Measurements from ENCODE around the gene TEAD3.
"Not testable (repeated sequence)": the region's sequence is repeated elsewhere in the genome, so short reads cannot be mapped to it uniquely, and the experiment has no call there.

The TEAD3 gene

DNA sequence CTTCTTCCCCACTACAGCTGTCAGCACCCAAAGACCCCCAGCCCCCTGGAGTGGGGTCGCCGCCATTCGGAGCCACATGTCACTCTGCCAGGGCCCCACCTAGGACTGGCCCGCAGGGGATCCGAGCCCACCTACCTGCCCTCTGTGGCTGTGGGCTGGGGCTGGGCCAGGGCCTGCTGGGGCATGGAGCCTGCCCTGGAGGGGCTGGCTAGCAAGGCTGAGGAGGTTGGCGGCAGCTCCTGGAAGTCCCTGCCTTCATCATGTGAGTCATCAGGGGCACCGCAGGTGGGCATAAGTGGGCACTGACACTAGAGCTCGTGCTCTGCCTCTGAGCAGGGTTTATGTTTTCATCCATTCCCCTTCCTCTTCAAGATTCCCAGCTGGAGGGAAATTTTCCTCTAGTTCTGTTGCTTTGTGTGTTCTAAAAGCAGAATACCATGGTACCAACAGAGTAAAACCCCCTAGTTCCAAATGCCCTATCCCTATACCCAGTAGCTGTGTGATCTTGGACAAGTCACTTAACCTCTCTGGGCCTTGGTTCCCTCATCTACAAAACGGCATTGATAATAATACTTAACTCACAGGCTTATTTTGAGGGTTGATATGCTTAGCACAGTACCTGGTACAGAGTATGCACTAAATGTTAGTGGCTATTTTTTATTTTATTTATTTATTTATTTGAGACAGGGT lies 53.4 kb downstream of the TEAD3 start:
- DNase-seq, result no peak

DNA sequence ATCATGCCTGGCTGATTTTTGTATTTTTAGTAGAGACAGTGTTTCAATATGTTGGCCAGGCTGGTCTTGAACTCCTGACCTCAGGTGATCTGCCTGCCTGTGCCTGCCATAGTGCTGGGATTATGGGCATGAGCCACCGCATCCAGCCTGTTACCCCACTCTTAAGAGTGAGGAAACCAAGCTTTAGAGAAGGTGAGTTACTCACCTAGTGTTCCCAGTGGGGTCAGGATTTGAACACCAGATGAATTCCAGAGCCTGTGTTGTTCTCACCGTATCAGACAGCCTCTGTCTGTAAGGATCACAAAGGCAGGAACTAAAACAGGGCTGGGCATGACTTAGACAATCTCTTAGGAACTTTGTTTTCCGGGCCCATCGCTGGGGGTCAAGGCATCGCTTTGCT lies 54.2 kb downstream of the TEAD3 start:
- no peak for DNase-seq

DNA sequence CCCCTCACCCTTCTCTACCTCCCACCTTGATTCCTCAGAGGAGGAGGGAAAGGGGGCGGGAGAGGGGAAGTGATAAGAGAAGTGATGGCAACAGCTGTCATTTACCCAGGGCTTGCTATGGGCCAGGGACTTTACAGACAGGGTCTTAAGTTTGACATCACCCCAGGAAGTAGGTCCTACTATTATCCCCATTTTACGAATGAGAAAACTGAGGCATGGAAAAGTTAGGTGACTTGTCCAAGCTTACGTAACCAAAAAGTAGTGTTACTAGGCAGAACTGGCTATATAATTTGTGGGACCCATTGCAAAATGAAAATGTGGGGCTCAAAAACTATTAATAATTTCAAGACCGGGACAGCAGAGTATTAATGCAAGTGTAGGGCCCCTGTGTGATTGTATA lies 55.2 kb downstream of the TEAD3 start:
- DNase-seq, result no peak

DNA sequence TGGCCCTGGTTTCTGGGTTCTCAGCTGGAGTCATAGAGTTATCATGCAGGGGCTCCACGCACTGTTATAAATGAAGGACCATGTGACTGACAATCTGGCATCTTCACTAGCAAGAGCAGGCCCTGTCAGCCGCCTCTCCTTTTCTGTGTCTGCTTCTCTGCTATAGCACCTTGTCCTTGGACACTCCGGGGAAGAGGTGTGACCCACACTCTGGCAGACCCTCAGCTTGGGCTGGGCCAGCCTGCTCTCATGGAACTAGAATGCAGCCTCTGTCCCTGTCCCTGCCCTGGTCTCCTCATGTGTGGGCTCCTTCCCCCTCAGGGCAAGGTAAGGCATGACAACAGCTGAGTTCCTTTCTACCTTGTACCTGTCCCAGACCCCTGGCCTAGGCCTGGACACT lies 55.7 kb downstream of the TEAD3 start:
- DNase-seq, result no peak

DNA sequence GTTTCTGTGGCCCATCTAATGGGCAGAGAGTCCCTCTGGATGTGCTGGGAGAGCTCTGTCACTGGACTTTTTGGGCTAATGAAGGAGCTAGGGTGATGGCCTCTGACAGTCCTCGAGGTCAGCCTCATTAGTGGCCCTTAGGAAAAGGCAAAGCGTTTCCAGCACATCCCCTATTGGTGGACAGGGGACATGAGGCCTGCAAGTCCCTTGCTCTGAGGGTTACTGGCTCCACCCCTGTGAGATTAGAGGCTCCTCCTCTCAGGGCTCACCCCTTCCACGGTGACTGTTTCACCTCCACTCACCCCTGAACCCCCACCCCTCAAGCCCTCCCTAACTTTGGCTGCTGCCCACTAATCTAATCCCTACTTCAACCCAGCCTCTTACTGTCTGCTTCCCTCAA lies 57.6 kb downstream of the TEAD3 start:
- no peak for DNase-seq

DNA sequence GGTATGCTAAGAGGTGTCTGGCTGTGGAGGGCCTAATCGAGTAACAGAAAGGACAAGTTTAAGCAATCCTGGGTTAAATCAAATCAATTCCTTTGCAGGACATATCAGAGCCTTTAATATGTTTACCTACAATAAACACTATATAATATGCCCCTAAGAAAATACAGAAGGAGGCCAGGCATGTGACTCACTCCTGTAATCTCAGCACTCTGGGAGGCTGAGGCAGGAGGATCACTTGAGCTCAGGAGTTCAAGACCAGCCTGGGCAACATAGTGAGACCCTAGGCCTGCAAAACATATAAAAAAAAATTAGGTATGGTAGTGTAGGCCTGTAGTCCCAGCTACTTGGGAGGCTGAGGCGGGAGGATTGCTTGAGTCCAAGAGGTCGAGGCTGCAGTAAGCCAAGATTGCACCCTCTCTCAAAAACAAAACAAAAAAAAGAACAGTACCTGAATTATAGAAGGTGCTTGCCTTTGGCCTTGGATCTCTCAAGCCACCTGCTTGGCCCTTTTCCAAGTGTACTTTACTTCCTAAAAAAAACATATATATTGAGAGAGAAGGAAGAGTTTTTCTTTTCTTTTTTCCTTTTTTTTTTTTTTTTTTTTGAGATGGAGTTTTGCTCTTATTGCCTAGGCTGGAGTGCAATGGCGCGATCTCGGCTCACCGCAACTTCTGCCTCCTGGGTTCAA lies 58.4 kb downstream of the TEAD3 start:
- DNase-seq, result not testable (repeated sequence)

DNA sequence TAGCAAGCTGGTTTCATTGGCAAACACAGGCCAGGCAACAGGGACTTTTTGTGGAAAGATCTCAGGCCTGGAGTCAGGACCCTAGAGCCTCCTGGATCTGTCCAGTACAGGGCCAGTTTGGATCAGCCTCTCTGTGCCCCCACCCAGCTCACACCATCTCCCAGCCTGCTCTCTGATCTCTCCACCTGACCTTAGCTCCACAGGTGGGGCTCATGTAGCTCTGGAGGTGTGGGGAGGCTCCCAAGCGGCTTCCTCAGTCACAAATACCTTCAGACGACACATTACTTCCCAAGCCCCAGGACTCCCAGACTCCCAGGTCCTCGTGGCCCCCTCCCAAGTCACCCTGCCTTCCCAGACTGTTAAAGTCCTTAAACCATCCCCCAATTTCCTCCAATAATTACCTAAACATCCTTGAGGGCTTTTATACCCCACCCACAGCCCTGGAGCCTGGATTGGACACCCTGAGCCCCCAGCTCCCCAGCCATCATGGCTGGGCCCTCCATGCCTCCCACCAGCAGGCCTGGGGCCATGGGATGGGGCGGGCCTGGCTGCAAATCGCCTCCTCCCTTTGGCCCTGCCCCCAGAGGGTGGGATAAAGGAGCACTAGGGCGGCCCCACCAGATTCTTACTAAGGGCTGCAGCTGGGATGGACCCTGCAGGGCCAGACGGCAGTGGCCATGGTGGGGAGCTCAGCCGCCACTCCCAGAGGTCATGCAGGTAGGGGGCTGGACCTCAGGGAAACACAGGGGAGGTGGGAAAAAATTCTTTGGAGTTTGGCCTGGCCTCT lies 60.6 kb downstream of the TEAD3 start:
- no peak for DNase-seq

DNA sequence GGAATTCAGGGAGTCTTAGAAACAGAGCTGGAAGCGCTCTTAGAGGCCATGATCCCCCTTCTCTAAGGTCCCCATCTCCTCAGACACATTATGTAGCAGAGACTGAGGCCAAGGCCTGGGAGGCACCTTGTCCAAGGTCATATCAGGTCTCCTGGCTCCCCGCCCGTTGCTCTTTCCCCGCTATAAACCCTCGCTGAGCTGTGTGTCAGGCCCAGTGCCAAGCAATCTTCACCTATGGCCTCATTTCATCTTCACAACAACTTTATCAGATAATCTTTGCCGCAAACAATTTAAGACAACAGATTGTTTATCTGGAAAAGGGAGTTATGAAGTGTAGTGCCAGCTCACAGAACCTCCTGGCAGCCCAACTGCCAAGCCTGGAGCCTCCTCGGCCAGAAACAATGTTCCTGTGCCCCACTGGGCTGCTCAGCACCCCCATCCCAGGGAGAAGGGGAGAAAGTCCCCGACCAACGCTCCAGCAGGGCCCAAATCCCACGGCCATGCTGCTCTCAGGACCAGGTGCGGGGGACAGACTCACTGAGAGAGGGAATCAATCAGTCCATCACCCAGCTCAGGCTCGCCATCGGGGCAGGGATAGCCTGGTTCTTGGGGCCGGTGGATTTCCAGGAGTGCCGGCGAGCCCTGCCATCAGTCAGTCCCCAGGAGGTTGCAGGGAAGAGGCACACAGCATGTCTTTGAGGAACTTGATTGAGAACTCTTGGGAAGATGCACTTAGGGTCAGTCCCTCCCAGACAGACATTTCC lies 61.6 kb downstream of the TEAD3 start:
- DNase-seq, result no peak

DNA sequence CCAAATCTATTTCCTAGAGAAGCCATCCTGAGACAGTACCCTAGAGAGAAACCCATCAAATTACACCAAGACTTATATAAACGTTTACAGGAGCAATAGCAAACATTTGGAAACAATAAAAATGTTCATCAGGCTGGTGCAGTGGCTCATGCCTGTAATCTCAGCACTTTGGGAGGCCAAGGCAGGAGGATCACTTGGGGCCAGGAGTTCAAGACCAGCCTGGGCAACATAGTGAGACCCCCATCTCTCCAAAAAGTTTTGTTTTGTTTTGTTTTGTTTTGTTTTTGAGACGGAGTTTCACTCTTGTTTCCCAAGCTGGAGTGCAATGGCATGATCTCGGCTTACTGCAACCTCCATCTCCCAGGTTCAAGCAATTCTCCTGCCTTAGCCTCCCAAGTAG lies 64.2 kb downstream of the TEAD3 start:
- not testable (repeated sequence) for DNase-seq

DNA sequence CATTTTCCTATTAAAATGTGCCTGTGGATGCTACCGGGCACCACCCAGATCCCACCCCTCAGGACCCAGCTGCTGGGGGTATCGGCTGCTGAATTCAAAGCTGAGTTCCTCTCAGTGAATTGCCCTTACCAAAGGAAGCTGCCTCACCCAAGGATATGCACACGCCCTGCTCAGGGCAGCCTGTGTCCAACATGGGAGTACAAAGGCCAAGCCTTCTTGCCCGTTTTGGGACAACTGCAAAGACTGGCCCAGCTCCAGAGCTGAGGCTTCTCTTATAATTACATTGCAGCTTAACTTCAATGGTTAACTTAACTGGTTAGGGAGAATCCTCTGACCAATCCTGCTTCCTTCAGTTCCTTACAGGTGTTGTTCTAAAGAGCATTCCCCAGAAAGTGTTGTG lies 64.6 kb downstream of the TEAD3 start:
- DNase-seq, result no peak

DNA sequence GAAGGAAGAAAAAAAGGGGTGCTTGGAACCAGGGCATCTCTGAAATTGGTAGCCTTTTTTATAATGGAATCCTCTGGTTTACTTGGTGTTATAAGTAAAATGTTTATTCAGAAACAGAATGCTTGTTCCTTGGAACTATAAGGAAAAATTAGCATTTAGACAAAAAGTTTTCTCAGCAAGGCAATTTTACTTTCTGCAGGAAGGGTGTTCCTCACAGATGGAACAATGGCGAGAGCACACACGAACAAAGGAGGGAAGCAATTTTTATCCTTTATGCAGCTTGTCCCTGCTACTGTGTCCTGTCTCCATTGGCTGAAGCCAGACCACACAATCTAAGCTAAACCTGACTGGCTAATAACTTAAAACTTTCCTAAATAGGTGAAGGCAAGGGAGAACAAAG lies 67.4 kb downstream of the TEAD3 start:
- DNase-seq, result no peak

DNA sequence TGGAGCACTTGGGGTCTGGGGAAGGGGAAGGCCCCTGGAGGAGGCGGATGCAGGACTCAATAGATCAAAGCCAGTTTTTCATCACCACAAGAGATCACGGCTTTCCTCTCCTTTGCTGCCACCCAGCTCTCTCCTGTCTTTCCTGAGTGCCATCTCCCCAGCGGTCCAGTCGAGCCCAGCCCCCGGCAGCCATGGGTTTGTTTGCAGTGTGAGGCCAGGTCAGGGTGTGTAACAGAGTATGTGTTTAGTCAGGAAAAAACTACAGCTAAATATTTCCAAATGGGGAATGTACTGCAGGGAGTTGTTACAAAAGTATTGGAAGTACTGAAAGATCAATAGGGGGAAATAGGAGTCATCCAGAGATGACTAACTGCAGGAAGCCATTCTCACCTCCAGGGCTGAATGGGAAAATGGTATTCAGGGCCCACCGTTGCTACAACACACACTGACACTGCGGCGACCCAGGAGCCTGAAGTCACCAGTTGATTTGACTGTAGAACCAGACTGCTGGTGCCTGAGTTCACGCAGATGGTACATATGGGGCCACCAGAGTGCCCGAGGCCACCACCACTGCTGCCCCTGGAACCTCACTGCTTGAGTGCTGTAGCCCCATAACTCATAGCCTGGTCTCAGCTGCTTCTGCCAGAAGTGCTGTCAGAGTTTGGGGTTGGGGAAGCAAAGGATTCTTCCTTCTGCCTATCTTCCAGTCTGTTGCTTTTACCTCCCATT lies 68.3 kb downstream of the TEAD3 start:
- DNase-seq, result no peak

DNA sequence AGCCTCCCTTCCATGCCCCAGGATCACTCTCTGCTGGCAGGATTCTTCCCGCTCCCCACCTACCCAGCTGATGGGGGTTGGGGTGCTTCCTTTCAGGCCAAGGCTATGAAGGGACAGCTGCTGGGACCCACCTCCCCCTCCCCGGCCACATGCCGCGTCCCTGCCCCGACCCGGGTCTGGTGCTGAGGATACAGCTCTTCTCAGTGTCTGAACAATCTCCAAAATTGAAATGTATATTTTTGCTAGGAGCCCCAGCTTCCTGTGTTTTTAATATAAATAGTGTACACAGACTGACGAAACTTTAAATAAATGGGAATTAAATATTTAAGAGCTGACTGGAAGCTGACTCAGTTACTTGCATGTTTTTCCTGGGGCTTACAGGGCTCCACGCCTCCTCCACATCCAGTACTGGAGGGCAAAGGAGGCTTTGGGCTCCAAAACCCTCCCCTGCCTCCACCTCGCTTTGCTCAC lies 69.0 kb downstream of the TEAD3 start:
- DNase-seq, result no peak

DNA sequence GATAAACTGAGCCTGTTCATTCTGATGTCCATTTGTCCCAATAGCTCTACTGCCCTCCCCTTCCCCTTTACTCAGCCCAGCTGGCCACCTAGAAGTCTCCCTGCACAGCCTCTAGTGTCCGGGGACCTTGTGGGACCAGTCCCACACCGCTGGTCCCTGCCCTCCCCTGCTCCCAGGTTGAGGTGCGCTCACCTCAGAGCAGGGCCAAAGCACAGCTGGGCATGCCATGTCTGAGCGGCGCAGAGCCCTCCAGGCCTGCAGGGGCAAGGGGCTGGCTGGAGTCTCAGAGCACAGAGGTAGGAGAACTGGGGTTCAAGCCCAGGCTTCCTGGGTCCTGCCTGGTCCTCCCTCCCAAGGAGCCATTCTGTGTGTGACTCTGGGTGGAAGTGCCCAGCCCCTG lies 69.4 kb downstream of the TEAD3 start:
- no peak for DNase-seq

DNA sequence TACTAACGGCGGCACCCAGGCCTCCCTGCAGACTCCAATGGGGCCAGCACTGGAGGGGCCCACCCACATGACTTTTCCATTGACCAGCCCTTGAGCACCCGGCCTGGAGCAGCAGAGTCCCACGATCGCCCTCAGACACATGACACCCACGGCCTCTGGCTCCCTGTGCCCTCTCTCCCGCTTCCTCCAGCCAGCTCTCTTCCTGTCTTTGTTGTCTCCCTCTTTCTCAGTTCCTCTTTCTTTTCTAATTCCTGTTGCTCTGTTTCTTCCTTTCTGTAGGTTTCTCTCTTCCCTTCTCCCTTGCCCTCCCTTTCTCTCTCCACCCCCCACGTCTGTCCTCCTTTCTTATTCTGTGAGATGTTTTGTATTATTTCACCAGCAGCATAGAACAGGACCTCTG lies 70.8 kb downstream of the TEAD3 start:
- DNase-seq, result no peak

DNA sequence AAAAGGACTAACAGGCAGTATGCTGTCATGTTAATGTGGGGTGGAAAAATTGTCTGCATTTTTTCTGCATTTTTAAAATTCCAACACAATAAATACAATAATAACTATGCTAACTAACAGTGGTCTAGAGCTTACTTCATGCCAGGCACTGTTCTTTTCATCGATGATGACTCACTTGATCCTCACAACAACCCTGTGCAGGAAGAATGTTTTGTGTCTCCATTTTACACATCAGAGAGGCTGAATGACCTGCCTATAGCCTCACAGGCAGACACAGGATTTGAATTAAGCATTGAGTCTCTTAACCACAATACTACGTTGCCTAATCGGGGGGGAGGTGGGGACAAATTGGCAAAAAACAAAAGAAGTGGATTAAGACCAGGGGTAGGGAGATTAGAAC lies 71.6 kb downstream of the TEAD3 start:
- DNase-seq, result no peak
